ENCODE data around the gene ORC6. TPM values are rescaled to one million over a fixed set of nuclear protein-coding genes. Genes with fewer than 3 reads are reported as not detected.

ORC6 gene
- polyA plus RNA-seq, 3 donors: 0.21 to 1.5 (median 0.31) TPM

DNA sequence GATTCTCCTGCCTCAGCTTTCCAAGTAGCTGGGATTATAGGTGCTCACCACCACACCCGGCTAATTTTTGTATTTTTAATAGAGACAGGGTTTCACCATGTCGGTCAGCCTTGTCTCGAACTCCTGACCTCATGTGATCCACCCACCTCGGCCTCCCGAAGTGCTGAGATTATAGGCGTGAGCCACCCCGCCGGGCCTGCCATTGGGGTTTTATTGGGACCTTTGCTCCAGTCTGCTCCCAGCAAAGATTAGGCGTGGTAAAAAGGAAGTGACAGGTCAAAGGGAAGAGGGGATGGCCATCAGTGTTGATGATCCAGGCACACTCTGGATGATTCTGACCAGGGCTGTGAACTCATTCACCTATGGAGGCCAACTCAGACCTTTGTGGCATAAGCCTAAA lies 38.2 kb downstream of the ORC6 start:
- Mint-ChIP-seq H3K4me1 (no peaks in the 10 kb centered on the region), H3K9me3 (peaks cover 0 to 14% (median 5%) of the 10 kb centered on the region in 7 donors), H3K4me3 (no peak overlapping the region), H3K36me3 (peaks cover 0 to 2% of the 10 kb centered on the region in 2 donors), H3K27me3 (ENCODE audit: low read depth in 3 of 3) (peaks cover 0 to 1% (median 0%) of the 10 kb centered on the region in 3 donors), H3K27ac (no peak overlapping the region)
- H2AFZ ChIP-seq (ENCODE audit: insufficient read depth, low read depth, low read length, poor library complexity, severe bottlenecking): no peak overlapping the region
- TF ChIP-seq, protein P1, sequence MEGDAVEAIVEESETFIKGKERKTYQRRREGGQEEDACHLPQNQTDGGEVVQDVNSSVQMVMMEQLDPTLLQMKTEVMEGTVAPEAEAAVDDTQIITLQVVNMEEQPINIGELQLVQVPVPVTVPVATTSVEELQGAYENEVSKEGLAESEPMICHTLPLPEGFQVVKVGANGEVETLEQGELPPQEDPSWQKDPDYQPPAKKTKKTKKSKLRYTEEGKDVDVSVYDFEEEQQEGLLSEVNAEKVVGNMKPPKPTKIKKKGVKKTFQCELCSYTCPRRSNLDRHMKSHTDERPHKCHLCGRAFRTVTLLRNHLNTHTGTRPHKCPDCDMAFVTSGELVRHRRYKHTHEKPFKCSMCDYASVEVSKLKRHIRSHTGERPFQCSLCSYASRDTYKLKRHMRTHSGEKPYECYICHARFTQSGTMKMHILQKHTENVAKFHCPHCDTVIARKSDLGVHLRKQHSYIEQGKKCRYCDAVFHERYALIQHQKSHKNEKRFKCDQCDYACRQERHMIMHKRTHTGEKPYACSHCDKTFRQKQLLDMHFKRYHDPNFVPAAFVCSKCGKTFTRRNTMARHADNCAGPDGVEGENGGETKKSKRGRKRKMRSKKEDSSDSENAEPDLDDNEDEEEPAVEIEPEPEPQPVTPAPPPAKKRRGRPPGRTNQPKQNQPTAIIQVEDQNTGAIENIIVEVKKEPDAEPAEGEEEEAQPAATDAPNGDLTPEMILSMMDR (IDR thresholded peaks at IDR 0.05): no peak
- no peak overlapping the region for H3K4me3 ChIP-seq (replicated peaks in 1 of 3; ENCODE audit: low read depth in 2 of 3, low read length in 3 of 3)
- H3K36me3 ChIP-seq (replicated peaks in 1 of 2; ENCODE audit: control insufficient read depth in 1 of 2, insufficient read depth in 2 of 2, low read length in 2 of 2): no peaks in the 10 kb centered on the region
- no peaks in the 10 kb centered on the region for H3K79me2 ChIP-seq (ENCODE audit: insufficient read depth, low read length)
- 98% methylated on average over 6 of the region's 9 CpGs for WGBS (ENCODE audit: insufficient coverage)
- no peaks in the 10 kb centered on the region for H3K27me3 ChIP-seq (ENCODE audit: control insufficient read depth in 2 of 2, insufficient read depth in 2 of 2, low read length in 2 of 2)
- H4K20me1 ChIP-seq (ENCODE audit: insufficient read depth, low read length): no peaks in the 10 kb centered on the region
- H3K4me1 ChIP-seq (ENCODE audit: control insufficient read depth in 1 of 2, insufficient read depth in 2 of 2, low read length in 2 of 2): no peaks in the 10 kb centered on the region
- H3K27ac ChIP-seq (ENCODE audit: low read depth in 1 of 2, low read length in 2 of 2): no peak overlapping the region
- no peak overlapping the region for H3K9ac ChIP-seq (ENCODE audit: insufficient read depth, low read length, poor library complexity, severe bottlenecking)
- intact Hi-C loops (cut with micrococcal nuclease): no loop called here
- no peak for DNase-seq
- H3K4me2 ChIP-seq (replicated peaks; ENCODE audit: extremely low read depth, low read length, poor library complexity, severe bottlenecking): no peak overlapping the region
- H3K9me3 ChIP-seq (replicated peaks in 1 of 2; ENCODE audit: control insufficient read depth in 1 of 2, insufficient read depth in 1 of 2, low read length in 2 of 2): peaks cover 0 to 2% of the 10 kb centered on the region in 2 donors

DNA sequence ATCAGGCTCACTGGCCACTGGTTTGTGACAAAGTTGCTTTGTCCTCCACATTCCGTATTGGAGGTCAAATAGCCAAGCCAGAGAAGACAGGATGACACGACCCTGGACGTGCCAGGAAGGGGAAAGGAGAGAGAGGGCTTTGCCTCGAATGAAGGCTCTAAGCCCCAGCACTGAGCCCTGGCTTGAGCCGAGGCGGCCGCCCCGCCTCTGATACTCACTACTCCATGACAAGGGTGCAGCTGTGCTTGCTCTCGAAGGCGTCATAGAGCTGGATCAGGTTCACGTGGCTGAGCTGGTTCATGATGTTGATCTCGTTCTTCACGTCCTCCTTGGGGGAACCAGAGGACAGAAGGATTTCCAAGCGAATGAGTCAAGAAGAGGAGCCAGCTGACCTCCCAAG lies 39.3 kb downstream of the ORC6 start:
- H2AFZ ChIP-seq (ENCODE audit: insufficient read depth, low read depth, low read length, poor library complexity, severe bottlenecking): no peak overlapping the region
- H3K9me3 ChIP-seq (replicated peaks in 1 of 2; ENCODE audit: control insufficient read depth in 1 of 2, insufficient read depth in 1 of 2, low read length in 2 of 2): peaks cover 0 to 2% of the 10 kb centered on the region in 2 donors
- H3K4me3 Mint-ChIP-seq: no peak overlapping the region
- no peak overlapping the region for H3K4me3 ChIP-seq (replicated peaks in 1 of 3; ENCODE audit: low read depth in 2 of 3, low read length in 3 of 3)
- no peak overlapping the region for H3K4me2 ChIP-seq (replicated peaks; ENCODE audit: extremely low read depth, low read length, poor library complexity, severe bottlenecking)
- intact Hi-C loops (cut with micrococcal nuclease): no loop called here
- H3K79me2 ChIP-seq (ENCODE audit: insufficient read depth, low read length): no peaks in the 10 kb centered on the region
- peaks cover 0 to 12% (median 4%) of the 10 kb centered on the region in 7 donors for H3K9me3 Mint-ChIP-seq
- no peak overlapping the region for H3K9ac ChIP-seq (ENCODE audit: insufficient read depth, low read length, poor library complexity, severe bottlenecking)
- H3K27me3 Mint-ChIP-seq (ENCODE audit: low read depth in 3 of 3): peaks cover 0 to 1% (median 0%) of the 10 kb centered on the region in 3 donors
- no peaks in the 10 kb centered on the region for H3K36me3 ChIP-seq (replicated peaks in 1 of 2; ENCODE audit: control insufficient read depth in 1 of 2, insufficient read depth in 2 of 2, low read length in 2 of 2)
- no peaks in the 10 kb centered on the region for H3K4me1 Mint-ChIP-seq
- TF ChIP-seq, protein P1 (IDR thresholded peaks at IDR 0.05): no peak
- no peaks in the 10 kb centered on the region for H3K4me1 ChIP-seq (ENCODE audit: control insufficient read depth in 1 of 2, insufficient read depth in 2 of 2, low read length in 2 of 2)
- no peaks in the 10 kb centered on the region for H4K20me1 ChIP-seq (ENCODE audit: insufficient read depth, low read length)
- peaks cover 0 to 2% of the 10 kb centered on the region in 2 donors for H3K36me3 Mint-ChIP-seq
- 99% methylated on average over 10 of the region's 14 CpGs for WGBS (ENCODE audit: insufficient coverage)
- no peak for DNase-seq
- no peak overlapping the region for H3K27ac Mint-ChIP-seq
- no peak overlapping the region for H3K27ac ChIP-seq (ENCODE audit: low read depth in 1 of 2, low read length in 2 of 2)
- no peaks in the 10 kb centered on the region for H3K27me3 ChIP-seq (ENCODE audit: control insufficient read depth in 2 of 2, insufficient read depth in 2 of 2, low read length in 2 of 2)

Measured in CD14-positive monocyte (primary cell).